WTC11 (cell line): Measurements from ENCODE around the gene G6PC3.

ENCODE experiments used
- ZNF121 ChIP-seq: sonication (generic); formaldehyde crosslinking; IDR thresholded peaks from 2 replicates; pipeline ENCODE4 v1.8.0; 2023; ENCODE audit warnings: missing genetic modification reagents
- TF ChIP-seq, protein P1 (sequence below): sonication (generic); formaldehyde crosslinking; conservative IDR thresholded peaks from 2 replicates; pipeline ENCODE4 v1.8.1; 2022; ENCODE audit warnings: mild to moderate bottlenecking, missing genetic modification reagents
- TF ChIP-seq, protein P2 (sequence below): fragments of 200-600 bp; IDR thresholded peaks from 2 replicates; pipeline ENCODE4 v1.8.0; 2022; ENCODE audit warnings: antibody characterized with exemption
- TF ChIP-seq, protein P3 (sequence below): sonication (generic); formaldehyde crosslinking; IDR thresholded peaks from 2 replicates; pipeline ENCODE4 v1.8.1; 2022; ENCODE audit warnings: mild to moderate bottlenecking, missing genetic modification reagents, moderate library complexity, borderline replicate concordance

DNA sequence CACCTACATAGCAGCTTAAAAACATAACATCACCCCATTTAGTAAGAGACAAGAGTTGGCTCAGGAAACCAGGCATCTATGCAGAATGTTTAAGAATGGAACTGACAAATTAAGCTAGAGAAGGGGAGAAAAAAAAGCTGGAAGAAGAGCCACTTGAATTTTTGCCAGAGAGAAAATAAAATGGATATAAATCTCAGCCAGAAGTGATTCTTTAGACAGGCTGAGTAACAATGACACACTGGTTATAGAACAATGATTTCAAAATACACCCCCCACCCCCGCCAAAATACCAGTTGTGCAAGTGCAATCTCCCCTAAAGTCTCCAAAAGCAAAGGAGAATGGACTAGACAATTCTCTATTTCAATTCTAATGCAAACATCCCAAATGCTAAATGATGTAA, 26.5 kb upstream of the G6PC3 start:
- TF ChIP-seq, protein P1, sequence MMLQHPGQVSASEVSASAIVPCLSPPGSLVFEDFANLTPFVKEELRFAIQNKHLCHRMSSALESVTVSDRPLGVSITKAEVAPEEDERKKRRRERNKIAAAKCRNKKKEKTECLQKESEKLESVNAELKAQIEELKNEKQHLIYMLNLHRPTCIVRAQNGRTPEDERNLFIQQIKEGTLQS (CRISPR knock-in tag), result no peak
- TF ChIP-seq, protein P2, sequence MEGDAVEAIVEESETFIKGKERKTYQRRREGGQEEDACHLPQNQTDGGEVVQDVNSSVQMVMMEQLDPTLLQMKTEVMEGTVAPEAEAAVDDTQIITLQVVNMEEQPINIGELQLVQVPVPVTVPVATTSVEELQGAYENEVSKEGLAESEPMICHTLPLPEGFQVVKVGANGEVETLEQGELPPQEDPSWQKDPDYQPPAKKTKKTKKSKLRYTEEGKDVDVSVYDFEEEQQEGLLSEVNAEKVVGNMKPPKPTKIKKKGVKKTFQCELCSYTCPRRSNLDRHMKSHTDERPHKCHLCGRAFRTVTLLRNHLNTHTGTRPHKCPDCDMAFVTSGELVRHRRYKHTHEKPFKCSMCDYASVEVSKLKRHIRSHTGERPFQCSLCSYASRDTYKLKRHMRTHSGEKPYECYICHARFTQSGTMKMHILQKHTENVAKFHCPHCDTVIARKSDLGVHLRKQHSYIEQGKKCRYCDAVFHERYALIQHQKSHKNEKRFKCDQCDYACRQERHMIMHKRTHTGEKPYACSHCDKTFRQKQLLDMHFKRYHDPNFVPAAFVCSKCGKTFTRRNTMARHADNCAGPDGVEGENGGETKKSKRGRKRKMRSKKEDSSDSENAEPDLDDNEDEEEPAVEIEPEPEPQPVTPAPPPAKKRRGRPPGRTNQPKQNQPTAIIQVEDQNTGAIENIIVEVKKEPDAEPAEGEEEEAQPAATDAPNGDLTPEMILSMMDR, result no peak
- TF ChIP-seq, protein P3, sequence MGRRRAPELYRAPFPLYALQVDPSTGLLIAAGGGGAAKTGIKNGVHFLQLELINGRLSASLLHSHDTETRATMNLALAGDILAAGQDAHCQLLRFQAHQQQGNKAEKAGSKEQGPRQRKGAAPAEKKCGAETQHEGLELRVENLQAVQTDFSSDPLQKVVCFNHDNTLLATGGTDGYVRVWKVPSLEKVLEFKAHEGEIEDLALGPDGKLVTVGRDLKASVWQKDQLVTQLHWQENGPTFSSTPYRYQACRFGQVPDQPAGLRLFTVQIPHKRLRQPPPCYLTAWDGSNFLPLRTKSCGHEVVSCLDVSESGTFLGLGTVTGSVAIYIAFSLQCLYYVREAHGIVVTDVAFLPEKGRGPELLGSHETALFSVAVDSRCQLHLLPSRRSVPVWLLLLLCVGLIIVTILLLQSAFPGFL (CRISPR knock-in tag), result no peak
- TF ChIP-seq ZNF121 (CRISPR knock-in tag), result no peak
